Left cardiac atrium (tissue), 4 donors: Measurements from ENCODE around the gene CACNB4. TPM values are rescaled to one million over a fixed set of nuclear protein-coding genes. Genes with fewer than 3 reads are reported as not detected.
A peak's percentile ranks its signal among the peaks of the same experiment; 100 is the strongest.
"Not testable (repeated sequence)": the region's sequence is repeated elsewhere in the genome, so short reads cannot be mapped to it uniquely, and the experiment has no call there.

ENCODE experiments used
- ATAC-seq, 2 donors: fragments of 200-7000 bp; cut with Tn5 transposase; one replicate each; pipeline ENCODE4 v1.9.1; 2020; ENCODE audit warnings: mild to moderate bottlenecking in 2 of 2, moderate library complexity in 2 of 2
- DNase-seq: peaks from one replicate; pipeline ENCODE4 v3.0.0-alpha.2; 2020
- intact Hi-C, 2 donors: fragments of 100-400 bp; cut with DNase I; formaldehyde crosslinking; loops; one replicate each; pipeline versions ENCODE4 v1.14.1 to v1.15.1; 2022 to 2023
- total RNA-seq, 2 donors: library from RNA; stranded (reverse); fragmentation: NEBNext Ultra II Directional; extraction: Animal tissue kit (Norgen Biotek cat#: 25700); gene quantifications; one replicate each; pipeline ENCODE4 v1.2.1, GENCODE V29; 2021
- donor health status: DM: no; HTN: yes; CAD: no.
- donor health status: DM: no; HTN: yes; CAD: no; lungs with severe emphysema.
- donor health status: DM: yes; HTN: yes; CAD: no.
- donor health status: Dilated cardiomyopathy.

CACNB4 gene
- total RNA-seq, 2 donors from 2014 or later = 0.32 to 0.71 TPM

- intact Hi-C loops = no loop called here
- DNase-seq = no peak
Observed at GRCh38 chr2:152031747-152032306, 67.0 kb downstream of the CACNB4 start.

GRCh38 chr2:152030596-152031328 lies 68.1 kb downstream of the CACNB4 start:
- ATAC-seq = peak in 1 of 2 donors; percentile 35
- intact Hi-C loops, DNase-seq: not testable (repeated sequence)

More at GRCh38 chr2:152031747-152032306, 67.0 kb downstream of the CACNB4 start:
- ATAC-seq = no peak

- DNase-seq (no peak), ATAC-seq (no peak)
- intact Hi-C loops = loop anchor here in 1 of 2 donors (10.0 kb wide), 1 partner anchor 414 kb away; no protein-coding TSS in a partner anchor
Observed at GRCh38 chr2:152028182-152028862, 70.5 kb downstream of the CACNB4 start.

GRCh38 chr2:152025678-152026287 lies 73.1 kb downstream of the CACNB4 start:
- intact Hi-C loops = loop anchor here in 1 of 2 donors (10.0 kb wide), 1 partner anchor 411 kb away; no protein-coding TSS in a partner anchor
- ATAC-seq (peak; percentile 89 to 94), DNase-seq (peak; percentile 88)

- ATAC-seq = no peak
Observed at GRCh38 chr2:152024477-152024876, 74.4 kb downstream of the CACNB4 start.

GRCh38 chr2:152022090-152022489 lies 76.8 kb downstream of the CACNB4 start:
- no peak for ATAC-seq
- DNase-seq = no peak
- intact Hi-C loops = loop anchor here in 1 of 2 donors (10.0 kb wide), 1 partner anchor 407 kb away; no protein-coding TSS in a partner anchor

More at GRCh38 chr2:152024477-152024876, 74.4 kb downstream of the CACNB4 start:
- intact Hi-C loops = loop anchor here in 1 of 2 donors (10.0 kb wide), 1 partner anchor 410 kb away; no protein-coding TSS in a partner anchor
- DNase-seq = no peak

GRCh38 chr2:152021001-152021400 lies 77.8 kb downstream of the CACNB4 start:
- DNase-seq, ATAC-seq: not testable (repeated sequence)
- intact Hi-C loops = loop anchor here in 1 of 2 donors (10.0 kb wide), 1 partner anchor 406 kb away; no protein-coding TSS in a partner anchor

- no peak for DNase-seq
- ATAC-seq = no peak
- intact Hi-C loops = loop anchor here in 1 of 2 donors (10.0 kb wide), 1 partner anchor 405 kb away; no protein-coding TSS in a partner anchor
Observed at GRCh38 chr2:152019732-152020131, 79.1 kb downstream of the CACNB4 start.

- ATAC-seq (no peak), DNase-seq (no peak)
- intact Hi-C loops = no loop called here
Observed at GRCh38 chr2:152016181-152017120, 82.4 kb downstream of the CACNB4 start.

- ATAC-seq (no peak), DNase-seq (no peak)
- intact Hi-C loops = no loop called here
Observed at GRCh38 chr2:152015552-152015951, 83.3 kb downstream of the CACNB4 start.

- intact Hi-C loops = no loop called here
- ATAC-seq (no peak), DNase-seq (no peak)
Observed at GRCh38 chr2:152012697-152013096, 86.1 kb downstream of the CACNB4 start.

GRCh38 chr2:152011724-152012123 lies 87.1 kb downstream of the CACNB4 start:
- intact Hi-C loops = no loop called here
- DNase-seq = no peak
- ATAC-seq = no peak

- DNase-seq = no peak
- no peak for ATAC-seq
- intact Hi-C loops = loop anchor here in 1 of 2 donors (5.0 to 10.0 kb wide), 2 partner anchors 191 to 313 kb away; no protein-coding TSS in a partner anchor
Observed at GRCh38 chr2:152005607-152006006, 93.2 kb downstream of the CACNB4 start.

GRCh38 chr2:152003283-152003682 lies 95.6 kb downstream of the CACNB4 start:
- intact Hi-C loops = loop anchor here in 1 of 2 donors (10.0 kb wide), 1 partner anchor 188 kb away; no protein-coding TSS in a partner anchor
- DNase-seq, ATAC-seq: not testable (repeated sequence)

- ATAC-seq (peak; percentile 57 to 73), DNase-seq (peak; percentile 52)
- intact Hi-C loops = no loop called here
Observed at GRCh38 chr2:151999053-151999452, 99.8 kb downstream of the CACNB4 start.

- intact Hi-C loops = no loop called here
- no peak for DNase-seq
- ATAC-seq = no peak
Observed at GRCh38 chr2:151996243-151997003, 102.4 kb downstream of the CACNB4 start.

- DNase-seq (no peak), ATAC-seq (no peak)
- intact Hi-C loops = no loop called here
Observed at GRCh38 chr2:151995161-151995557, 103.7 kb downstream of the CACNB4 start.
